GM12891 (cell line): ENCODE results near the gene OASL.
"Not testable (repeated sequence)": the region's sequence is repeated elsewhere in the genome, so short reads cannot be mapped to it uniquely, and the experiment has no call there.

Experiments
- DNase-seq: peaks from one replicate; pipeline ENCODE4 v3.0.0; 2011; ENCODE audit warnings: low spot score; ENCODE audit not compliant: insufficient read length
- FAIRE-seq: peaks from 2 replicates; lab custom pipeline; 2011; peaks lifted over from hg19 to GRCh38; lab: Jason Lieb, UNC
- PAX5 ChIP-seq: IDR thresholded peaks from 2 replicates; pipeline ENCODE4 v1.6.1; 2011; ENCODE audit warnings: low read length, moderate library complexity, mild to moderate bottlenecking; ENCODE audit not compliant: insufficient read depth, severe bottlenecking
- POLR2A ChIP-seq: IDR thresholded peaks from 2 replicates; pipeline ENCODE4 v1.6.1; 2011; ENCODE audit warnings: low read depth, low read length, control low read depth
- POLR2AphosphoS5 ChIP-seq: IDR thresholded peaks from 2 replicates; pipeline ENCODE4 v1.6.1; 2011; ENCODE audit warnings: low read depth, low read length, control low read depth
- POU2F2 ChIP-seq: IDR thresholded peaks from 2 replicates; pipeline ENCODE4 v1.6.1; 2011; ENCODE audit warnings: low read depth, mild to moderate bottlenecking, control low read depth, low read length, moderate library complexity
- SPI1 ChIP-seq: IDR thresholded peaks from 2 replicates; pipeline ENCODE4 v1.6.1; 2011; ENCODE audit warnings: low read depth, low read length, control low read depth
- TAF1 ChIP-seq: IDR thresholded peaks from 2 replicates; pipeline ENCODE4 v1.6.1; 2011; ENCODE audit warnings: low read depth, low read length, control low read depth

The OASL gene

DNA sequence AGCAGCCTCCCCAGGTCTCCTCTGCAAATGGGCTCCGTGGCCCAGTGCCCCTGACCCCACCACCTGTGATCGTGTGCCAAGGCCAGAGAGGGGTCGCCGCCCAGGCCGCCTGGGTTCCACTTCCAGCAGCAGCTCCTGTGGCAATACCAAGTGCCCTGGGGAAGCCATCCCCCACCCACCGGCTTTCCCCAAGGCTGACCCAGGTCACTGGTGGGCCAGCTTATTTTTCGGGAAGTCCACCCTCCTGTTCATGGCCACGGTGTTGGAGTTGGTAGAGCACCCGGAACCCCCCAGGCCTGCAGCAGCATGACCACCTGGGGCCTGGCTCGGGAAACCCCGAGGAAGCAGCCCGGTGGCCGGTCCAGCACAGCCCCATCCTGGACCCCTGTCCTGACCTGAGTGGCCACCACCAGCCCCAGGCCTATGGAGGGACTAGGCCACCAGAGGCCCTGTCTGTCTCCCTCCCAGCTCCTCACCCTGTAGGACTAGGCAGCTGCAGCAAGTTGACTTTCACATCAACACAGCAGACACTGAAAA, 40.8 kb upstream of the OASL start:
- FAIRE-seq (no peak), DNase-seq (no peak)
- TF ChIP-seq PAX5 (no peak), POU2F2 (no peak), POLR2AphosphoS5 (no peak), SPI1 (no peak), TAF1 (no peak), POLR2A (no peak)

DNA sequence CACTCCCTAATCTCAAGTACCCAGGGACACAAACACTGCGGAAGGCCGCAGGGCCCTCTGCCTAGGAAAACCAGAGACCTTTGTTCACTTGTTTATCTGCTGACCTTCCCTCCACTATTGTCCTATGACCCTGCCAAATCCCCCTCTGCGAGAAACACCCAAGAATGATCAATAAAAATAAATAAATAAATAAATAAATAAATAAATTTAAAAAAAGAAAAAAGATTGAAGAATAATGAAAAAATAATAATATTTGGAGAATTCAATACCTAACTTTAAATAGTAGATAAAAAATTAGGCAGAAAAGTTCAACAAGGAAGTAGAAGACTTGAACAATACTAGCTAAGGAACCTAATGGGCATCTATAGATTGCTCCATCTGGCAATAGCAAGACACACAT, 38.4 kb upstream of the OASL start:
- DNase-seq, FAIRE-seq: not testable (repeated sequence)

DNA sequence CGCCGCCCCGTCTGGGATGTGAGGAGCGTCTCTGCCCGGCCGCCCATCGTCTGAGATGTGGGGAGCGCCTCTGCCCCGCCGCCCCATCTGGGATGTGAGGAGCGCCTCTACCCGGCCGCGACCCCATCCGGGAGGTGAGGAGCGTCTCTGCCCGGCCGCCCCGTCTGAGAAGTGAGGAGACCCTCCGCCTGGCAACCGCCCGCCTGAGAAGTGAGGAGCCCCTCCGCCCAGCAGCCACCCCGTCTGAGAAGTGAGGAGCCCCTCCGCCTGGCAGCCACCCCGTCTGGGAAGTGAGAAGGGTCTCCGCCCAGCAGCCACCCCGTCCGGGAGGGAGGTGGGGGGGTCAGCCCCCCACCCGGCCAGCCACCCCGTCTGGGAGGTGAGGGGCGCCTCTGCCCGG, 36.9 kb upstream of the OASL start:
- not testable (repeated sequence) for DNase-seq, FAIRE-seq

DNA sequence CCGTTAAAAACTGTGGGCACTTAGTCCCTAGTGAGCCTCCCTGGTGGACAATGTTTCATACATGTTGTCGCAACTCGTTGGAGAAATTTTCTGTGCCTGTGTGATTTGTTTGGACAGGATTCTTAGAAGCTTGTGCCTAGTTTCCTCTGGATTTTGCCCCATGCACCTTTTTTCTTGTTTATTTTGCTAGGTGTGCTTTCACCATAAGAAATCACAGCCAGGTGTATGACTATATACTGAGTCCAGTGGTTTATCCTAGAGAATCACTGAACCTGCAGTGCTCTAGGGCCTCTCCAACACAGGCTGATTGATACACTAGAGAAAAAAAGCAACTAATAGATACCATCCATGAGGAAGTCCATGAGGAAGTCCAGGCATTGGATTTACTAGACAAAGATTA, 33.1 kb upstream of the OASL start:
- no peak for DNase-seq
- no peak for FAIRE-seq
- TF ChIP-seq POU2F2 (no peak), POLR2A (no peak), POLR2AphosphoS5 (no peak), SPI1 (no peak), PAX5 (no peak), TAF1 (no peak)

DNA sequence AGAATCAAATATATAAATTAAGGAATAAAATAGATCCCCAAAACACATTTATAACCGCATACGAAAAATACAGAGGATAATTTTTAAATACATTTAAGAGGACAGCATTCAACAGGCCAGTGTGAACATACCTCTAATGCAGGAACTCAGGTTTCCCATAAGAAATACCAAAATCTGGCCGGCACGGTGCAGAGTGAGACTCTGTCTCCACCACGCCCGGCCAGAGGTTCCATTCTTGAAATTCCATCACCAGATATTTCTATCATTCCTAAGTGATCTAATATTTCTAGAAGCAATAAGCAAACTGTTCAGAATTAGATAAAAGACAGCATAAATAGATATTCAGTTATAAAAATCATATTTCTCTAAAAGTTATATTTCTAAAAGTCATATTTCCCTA, 30.2 kb upstream of the OASL start:
- FAIRE-seq = no peak
- TF ChIP-seq TAF1 (no peak), SPI1 (no peak), POU2F2 (no peak), PAX5 (no peak), POLR2AphosphoS5 (no peak), POLR2A (no peak)
- DNase-seq = no peak

DNA sequence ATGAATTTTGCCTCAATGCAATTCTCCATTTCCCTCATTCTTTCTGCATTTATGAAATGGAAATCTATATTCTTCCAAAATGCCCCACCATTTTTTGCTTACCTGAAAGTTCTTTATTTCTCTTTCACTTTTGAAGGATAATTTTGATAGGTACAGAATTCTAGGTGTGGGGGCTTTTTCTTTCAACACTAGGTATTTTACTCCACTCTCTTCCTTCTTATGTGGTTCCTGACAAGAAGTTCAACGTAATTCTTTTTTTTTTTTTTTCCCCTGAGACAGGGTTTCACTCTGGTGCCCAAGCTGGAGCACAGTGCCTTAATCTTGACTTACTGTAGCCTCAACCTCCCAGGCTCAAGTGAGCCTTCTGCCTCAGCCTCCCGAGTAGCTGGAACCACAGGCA, 26.3 kb upstream of the OASL start:
- FAIRE-seq = no peak
- DNase-seq = no peak
- TF ChIP-seq POLR2A (no peak), POLR2AphosphoS5 (no peak), PAX5 (no peak), TAF1 (no peak), SPI1 (no peak), POU2F2 (no peak)

DNA sequence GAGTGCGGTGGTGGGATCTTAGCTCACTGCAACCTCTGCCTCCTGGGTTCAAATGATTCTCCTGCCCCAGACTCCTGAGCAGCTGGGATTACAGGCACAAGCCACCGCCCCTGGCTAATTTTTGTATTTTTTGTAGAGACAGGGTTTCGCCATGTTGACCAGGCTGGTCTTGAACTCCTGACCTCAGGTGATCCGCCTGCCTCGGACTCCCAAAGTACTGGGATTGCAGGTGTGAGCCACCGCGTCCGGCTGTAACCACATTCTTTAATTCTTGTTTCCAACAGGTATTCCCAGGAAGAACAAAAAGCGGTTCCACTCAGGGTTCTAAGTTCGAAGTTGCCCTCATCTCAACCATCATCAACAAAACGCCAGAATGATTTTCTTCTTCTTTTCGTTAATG, 25.5 kb upstream of the OASL start:
- FAIRE-seq, DNase-seq: not testable (repeated sequence)

DNA sequence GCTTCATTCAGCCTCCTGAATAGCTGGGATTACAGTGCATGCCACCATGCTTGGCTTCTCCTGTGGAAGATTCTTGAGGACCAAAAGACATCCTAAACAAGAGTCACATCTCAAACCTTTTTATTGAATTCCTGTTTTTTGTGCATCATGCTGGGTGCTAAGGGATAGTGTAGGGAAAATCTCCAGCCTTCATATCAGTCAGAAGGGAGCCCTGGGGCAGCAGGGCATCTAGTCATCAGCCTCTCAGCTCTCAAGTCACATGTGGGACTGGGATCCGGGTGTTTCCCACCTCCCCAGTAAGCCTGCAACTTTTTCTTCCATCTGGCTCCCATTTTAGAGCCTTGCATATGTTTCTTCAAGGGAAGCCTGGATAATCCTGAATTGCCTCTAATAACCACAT, 25.1 kb upstream of the OASL start:
- no peak for TF ChIP-seq POLR2A
- TF ChIP-seq PAX5 = no peak
- no peak for TF ChIP-seq TAF1
- no peak for TF ChIP-seq POU2F2
- TF ChIP-seq POLR2AphosphoS5 = no peak
- no peak for TF ChIP-seq SPI1
- no peak for DNase-seq
- FAIRE-seq = no peak

DNA sequence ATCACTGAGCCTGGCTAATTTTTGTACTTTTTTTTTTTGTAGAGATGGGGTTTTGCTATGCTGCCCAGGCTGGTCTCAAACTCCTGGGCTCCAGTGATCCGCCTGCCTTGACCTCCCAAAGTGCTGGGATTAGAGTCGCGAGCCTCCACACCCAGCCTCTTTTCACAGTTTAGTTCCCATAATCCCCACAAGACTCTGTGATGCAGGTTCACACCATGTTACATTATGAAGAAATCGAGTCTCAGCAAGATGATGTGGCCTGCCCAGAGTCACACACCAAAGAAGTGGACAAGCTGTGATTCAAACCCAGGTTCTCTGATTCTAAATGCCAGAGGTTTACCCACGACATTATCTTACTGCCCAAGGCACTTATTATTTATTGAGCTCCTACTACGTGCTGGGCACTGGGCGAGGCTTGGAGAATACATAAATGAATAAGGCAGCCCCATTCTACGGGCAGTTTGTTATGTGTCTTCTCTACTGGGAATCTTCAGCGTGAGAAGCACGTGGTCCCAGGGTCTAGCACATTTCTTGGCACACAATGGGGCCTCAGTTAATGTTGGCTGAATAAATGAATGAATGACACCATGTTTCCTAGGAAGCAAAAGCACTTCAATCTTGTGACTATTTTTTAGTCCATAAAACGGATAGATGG, 23.5 kb upstream of the OASL start:
- TF ChIP-seq POU2F2 (no peak), SPI1 (no peak), POLR2A (no peak), TAF1 (no peak), POLR2AphosphoS5 (no peak), PAX5 (no peak)
- FAIRE-seq = no peak
- no peak for DNase-seq

DNA sequence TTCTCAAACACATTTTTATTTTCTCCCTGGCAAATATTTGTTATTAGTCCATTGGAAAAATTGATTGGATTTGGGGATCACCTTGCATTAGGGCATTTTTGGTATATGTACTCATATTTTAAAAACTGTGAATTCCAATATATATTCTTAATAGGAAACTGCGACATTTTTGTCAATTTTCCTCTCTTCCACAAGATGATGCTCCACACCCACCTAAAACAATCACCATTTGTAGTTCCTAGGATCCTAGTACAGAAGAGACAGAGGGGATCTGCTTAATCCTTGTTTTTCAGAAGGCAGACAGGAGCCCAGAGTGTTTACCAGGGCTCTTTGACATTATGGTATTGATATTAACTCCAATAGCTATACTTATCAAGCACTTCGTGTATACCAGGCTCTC, 22.8 kb upstream of the OASL start:
- DNase-seq (no peak), FAIRE-seq (no peak)
- TF ChIP-seq SPI1 = no peak
- TF ChIP-seq POLR2AphosphoS5 = no peak
- TF ChIP-seq PAX5 = no peak
- no peak for TF ChIP-seq POLR2A
- TF ChIP-seq POU2F2 = no peak
- TF ChIP-seq TAF1 = no peak
